GM12891 (cell line): ENCODE data around the gene CNOT3.
"Not testable (repeated sequence)": the region's sequence is repeated elsewhere in the genome, so short reads cannot be mapped to it uniquely, and the experiment has no call there.

Experiments
- DNase-seq: peaks from one replicate; pipeline ENCODE4 v3.0.0; 2011; ENCODE audit warnings: low spot score; ENCODE audit not compliant: insufficient read length
- FAIRE-seq: peaks from 2 replicates; lab custom pipeline; 2011; peaks lifted over from hg19 to GRCh38; lab: Jason Lieb, UNC
- PAX5 ChIP-seq: IDR thresholded peaks from 2 replicates; pipeline ENCODE4 v1.6.1; 2011; ENCODE audit warnings: low read length, moderate library complexity, mild to moderate bottlenecking; ENCODE audit not compliant: insufficient read depth, severe bottlenecking
- POLR2A ChIP-seq: IDR thresholded peaks from 2 replicates; pipeline ENCODE4 v1.6.1; 2011; ENCODE audit warnings: low read depth, low read length, control low read depth
- POLR2AphosphoS5 ChIP-seq: IDR thresholded peaks from 2 replicates; pipeline ENCODE4 v1.6.1; 2011; ENCODE audit warnings: low read depth, low read length, control low read depth
- POU2F2 ChIP-seq: IDR thresholded peaks from 2 replicates; pipeline ENCODE4 v1.6.1; 2011; ENCODE audit warnings: low read depth, mild to moderate bottlenecking, control low read depth, low read length, moderate library complexity
- SPI1 ChIP-seq: IDR thresholded peaks from 2 replicates; pipeline ENCODE4 v1.6.1; 2011; ENCODE audit warnings: low read depth, low read length, control low read depth
- TAF1 ChIP-seq: IDR thresholded peaks from 2 replicates; pipeline ENCODE4 v1.6.1; 2011; ENCODE audit warnings: low read depth, low read length, control low read depth

The CNOT3 gene

DNA sequence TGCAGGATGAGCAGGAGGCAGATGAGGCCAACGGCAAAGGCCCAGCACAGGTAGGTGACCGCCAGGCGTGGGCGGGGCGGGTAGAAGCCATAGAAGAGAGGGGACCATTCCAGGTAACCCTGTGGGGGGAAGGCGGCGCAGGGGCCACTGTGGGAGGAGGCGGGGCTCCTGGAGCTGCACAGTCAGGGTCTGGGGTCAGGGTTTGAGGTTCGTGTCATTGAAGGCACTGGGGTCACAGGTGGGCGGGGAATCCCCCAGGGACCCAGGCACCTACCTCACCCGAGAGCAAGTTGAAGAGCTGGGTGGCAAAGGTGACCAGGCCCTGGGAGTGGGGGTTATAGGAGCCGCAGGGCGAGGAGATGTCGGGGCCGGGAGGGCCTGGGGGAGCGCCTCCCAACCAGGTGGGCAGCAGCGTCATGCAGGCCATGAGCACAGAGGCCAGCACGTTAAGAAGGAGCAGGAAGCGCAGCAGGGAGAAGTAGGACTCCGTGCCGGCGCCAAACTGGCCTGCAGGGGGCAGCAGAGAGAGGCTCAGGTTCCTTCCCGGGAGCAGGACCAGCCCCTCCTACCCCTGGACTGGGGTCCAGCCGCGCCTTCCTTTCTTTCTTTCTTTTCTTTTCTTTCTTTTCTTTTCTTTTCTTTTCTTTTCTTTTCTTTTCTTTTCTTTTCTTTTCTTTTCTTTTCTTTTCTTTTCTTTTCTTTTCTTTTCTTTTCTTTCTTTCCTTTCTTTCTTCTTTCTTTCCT is 30.8 kb downstream of the CNOT3 start:
- FAIRE-seq = peak; percentile 86
- TF ChIP-seq POLR2AphosphoS5 (no peak), POLR2A (no peak), SPI1 (no peak), POU2F2 (no peak), PAX5 (no peak), TAF1 (no peak)

DNA sequence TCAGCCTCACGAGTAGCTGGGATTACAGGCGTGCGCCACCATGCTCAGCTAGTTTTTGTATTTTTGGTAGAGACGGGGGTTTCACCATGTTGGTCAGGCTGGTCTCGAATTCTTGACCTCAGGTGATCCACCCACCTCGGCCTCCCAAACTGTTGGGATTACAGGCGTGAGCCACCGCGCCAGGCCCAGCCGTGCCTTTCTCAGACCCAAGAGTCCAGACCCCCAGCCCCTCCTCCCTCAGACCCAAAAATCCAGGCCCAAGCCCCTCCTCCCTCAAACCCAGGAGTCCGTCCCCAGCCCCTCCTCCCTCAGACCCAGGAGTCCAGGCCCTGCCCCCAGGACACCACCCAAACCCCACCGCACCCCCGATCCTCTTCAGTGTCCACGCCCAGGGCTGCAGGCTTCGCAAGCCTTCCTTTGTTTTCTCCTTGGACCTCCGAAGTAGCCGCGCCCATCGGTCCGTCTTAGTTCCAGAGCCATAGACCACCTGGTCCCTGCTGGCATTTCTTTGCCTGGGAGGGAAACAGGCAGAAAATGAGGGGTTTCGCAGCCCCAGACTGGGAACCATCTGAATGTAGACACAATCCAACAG is 31.7 kb downstream of the CNOT3 start:
- DNase-seq (no peak), FAIRE-seq (no peak)
- TF ChIP-seq PAX5 = no peak
- TF ChIP-seq POU2F2 = no peak
- no peak for TF ChIP-seq POLR2AphosphoS5
- TF ChIP-seq POLR2A = no peak
- no peak for TF ChIP-seq SPI1
- no peak for TF ChIP-seq TAF1

More for the DNA sequence above, 30.8 kb downstream of the CNOT3 start:
- DNase-seq = peak; percentile 96

DNA sequence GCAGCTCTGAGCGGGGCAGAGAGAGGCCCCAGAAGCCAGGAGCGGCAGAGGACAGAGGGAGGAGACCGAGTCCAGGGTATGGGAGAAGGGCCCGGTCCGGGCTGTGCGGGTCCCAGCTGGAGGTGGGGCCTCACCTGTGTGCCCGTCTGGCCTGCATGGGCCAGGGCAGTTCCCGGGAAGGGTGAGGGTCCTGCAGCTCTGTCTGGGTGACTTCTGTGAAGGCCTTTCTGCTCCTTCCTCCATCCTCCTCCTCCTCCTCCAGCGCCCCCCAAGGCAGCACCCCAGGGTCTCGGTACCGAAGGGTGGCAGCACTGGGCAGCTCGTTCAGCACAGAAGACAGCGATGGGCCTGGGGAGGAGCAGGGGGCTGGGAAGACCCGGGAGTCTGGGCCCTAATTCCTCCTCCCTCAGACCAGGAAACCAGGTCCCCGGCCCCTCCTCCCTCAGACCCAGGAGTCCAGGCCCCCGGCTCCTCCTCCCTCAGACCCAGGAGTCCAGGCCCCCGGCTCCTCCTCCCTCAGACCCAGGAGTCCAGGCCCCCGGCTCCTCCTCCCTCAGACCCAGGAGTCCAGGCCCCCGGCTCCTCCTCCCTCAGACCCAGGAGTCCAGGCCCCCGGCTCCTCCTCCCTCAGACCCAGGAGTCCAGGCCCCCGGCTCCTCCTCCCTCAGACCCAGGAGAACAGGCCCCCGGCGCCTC is 34.3 kb downstream of the CNOT3 start:
- FAIRE-seq, DNase-seq: not testable (repeated sequence)

DNA sequence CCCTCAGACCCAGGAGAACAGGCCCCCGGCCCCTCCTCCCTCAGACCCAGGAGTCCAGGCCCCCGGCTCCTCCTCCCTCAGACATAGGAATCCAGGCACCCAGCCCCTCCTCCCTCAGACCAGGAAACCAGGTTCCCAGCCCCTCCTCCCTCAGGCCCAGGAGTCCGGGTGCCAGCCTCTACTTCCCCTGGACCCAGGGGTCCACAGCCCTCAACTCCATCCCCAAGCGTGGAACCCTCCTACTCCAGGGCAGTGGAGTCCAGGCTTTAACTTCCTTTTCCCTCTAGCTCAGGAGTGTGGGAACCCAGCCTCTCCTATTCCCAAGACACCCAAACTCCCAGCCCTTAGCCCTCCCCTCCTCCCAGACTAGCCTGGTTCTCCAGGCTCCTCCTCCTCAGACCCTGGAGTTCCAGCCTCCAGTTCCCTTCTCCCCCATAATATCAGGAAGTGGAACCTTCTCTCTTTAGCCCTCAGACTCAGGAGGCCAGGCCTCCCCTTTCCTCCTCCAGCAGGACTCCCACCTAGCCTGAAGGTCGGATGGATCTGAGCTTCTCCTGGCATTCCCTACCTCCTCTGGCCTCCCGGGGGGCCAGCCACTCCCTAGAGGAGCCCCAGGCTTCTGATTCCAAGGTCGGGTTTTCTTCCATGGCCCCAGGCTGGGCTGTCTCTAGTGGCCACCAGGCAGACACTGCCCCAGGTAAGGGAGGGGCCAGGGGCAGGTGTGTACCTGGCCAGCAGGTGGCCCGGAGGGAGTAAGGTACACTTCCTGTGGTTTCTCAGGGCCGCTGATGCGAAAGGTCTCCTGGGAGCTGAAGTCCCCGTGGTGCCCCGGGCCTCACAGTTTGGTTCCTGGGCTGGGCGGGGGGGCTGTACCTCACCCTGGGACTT is 35.2 kb downstream of the CNOT3 start, which contains the start of gene TMC4:
TSS of gene TMC4 (minus strand) at position 690 of the 888 bp plus-strand sequence. CDS start at position 647, 43 bp downstream.
- FAIRE-seq = no peak
- TF ChIP-seq POLR2A (no peak), SPI1 (0 out of 2 replicates have a peak, but pooled peaks have one; percentile 6), POU2F2 (no peak), TAF1 (no peak), POLR2AphosphoS5 (no peak)
- DNase-seq = no peak

DNA sequence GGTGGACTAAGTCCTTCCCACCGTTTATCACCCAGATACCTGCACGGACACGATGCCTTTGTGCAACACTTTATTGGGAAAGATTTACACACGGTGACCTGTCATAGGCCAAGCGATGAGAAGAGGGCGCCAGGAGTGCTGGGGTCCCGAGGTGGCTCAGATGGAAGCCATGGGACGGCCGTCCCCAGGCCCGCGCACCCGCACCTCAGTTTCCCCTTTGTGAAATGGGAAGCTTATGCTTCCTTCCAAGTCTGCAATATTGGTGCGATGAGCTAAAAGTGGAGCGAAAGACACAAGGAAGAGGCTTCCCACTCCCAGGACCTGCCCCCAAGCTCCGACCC is 35.8 kb downstream of the CNOT3 start:
- no peak for TF ChIP-seq POLR2A
- no peak for TF ChIP-seq SPI1
- no peak for TF ChIP-seq TAF1
- no peak for TF ChIP-seq POLR2AphosphoS5
- DNase-seq (no peak), FAIRE-seq (no peak)

DNA sequence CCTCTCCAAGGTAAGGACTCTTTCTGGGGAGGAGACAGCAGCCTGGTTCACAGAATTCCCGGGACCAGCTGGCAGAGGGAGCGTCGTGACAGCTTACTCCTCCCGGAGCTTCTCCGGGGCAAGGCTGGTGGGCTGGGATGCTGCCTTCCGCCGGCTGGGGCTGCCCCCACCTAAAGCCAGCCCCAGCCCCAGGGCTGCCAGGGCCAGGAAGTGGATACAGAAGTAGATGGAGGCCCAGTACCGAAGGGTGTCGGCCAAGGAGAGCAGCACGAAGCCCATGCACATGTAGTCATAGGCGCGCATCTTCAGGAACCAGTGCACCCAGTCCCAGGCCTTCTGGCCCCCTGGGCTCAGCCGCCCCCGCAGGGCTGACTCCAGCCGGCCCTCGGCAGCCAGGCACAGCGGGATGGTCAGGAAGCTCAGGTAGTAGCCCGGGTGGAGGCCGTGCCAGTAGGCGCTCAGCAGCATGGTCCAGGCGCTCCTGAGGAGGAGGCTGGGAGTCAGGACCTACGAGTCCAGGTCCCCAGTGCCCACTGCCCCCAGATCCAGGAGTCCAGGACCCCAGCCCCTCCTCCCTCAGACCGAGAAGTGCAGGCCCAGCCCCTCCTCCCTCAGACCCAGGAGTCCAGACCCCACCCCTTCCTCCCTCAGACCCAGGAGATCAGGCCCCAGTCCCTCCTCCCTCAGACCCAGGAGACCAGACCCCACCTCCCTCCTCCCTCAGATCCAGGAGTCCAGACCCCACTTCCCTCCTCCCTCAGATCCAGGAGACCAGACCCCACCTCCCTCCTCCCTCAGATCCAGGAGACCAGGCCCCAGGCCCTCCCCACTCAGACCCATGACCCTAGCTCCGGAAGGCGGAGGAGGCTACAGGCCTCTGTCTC is 36.6 kb downstream of the CNOT3 start:
- DNase-seq (no peak), FAIRE-seq (no peak)
- TF ChIP-seq POLR2A (no peak), TAF1 (no peak), PAX5 (no peak), SPI1 (no peak)

DNA sequence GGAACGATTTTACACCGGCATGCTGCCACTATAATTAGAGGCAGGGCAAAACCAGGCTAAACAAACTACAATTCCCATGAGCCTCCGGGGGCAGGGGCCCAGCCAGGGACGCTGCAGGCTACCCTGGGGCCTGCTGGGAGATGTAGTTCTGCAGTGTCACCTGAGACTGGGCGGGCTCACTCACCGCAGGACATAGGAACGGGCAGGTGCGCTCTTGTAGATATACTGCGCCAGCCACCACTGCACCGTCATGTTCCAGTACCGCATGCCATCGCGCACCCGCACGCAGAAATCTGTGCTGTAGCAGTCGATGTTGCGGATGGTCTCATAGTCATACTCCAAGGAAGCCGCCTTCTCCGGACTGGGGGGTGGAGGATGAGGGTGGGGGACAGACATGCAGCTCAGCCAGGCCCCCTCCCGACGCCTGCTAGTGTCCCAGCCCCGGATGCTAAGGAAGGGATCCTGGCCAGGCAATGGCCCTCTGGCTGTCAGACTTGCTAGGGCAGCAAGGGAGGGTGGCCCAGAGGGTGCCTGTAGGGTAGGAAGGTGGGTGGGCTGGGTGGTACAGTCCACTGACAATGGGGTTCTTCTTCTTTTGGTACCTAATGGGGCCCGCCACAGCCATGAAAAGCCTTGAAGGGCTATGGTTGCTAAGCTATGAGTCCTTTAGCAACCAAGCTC is 41.2 kb downstream of the CNOT3 start:
- DNase-seq (no peak), FAIRE-seq (no peak)
- TF ChIP-seq POU2F2 (no peak), TAF1 (no peak), POLR2AphosphoS5 (no peak), PAX5 (no peak), POLR2A (no peak), SPI1 (no peak)

DNA sequence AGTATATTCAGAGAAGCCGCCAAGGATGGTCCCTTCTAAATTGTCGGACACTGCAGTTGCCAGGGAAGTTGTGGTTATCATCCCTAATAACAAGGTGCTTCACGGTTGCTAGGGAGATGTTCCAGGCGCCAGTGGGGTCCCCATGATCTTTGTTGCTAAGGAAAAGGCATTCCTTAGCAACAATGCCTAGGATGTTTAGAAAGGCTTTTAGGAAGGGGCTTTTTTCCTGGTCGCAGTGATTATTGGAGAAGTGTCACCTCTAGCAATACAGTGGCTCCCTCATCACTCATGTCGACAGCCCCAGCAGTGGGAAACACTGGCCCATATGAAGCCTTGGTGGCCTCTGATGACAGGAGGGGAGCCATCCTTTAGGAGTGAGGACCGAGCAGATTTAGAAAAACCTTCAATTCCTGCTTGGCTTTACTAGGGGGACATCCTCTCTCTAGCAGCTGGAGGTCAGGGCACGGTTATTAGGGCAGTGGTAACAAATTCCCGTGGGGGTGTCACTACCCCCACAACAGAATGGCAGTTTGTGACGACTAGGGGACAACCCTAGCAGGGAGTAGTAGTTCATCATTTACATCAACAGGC is 41.8 kb downstream of the CNOT3 start:
- no peak for TF ChIP-seq POLR2A
- TF ChIP-seq POLR2AphosphoS5 = no peak
- no peak for TF ChIP-seq TAF1
- TF ChIP-seq POU2F2 = no peak
- TF ChIP-seq PAX5 = no peak
- TF ChIP-seq SPI1 = no peak
- no peak for FAIRE-seq
- DNase-seq = no peak
